Measurements from ENCODE around the gene JAZF1.

Gene JAZF1

DNA sequence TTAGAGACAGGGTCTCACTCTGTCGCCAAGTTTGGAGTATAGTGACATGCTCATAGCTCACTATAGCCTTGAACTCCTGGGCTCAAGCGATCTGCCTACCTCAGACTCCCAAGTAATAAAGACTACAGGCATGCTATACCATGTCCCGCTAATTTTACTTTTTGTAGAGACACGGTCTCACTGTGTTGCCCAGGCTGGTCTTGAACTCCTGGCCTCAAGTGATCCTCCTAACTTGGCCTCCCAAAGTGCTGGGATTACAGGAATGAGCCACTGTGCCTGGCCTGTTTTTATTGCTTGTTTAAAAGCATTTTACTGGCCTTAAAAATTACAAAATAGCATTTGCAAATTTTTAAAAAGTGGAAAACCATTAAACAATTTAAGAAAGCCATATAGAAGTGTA, 135.0 kb downstream of the JAZF1 start:
- TF ChIP-seq, protein P1, sequence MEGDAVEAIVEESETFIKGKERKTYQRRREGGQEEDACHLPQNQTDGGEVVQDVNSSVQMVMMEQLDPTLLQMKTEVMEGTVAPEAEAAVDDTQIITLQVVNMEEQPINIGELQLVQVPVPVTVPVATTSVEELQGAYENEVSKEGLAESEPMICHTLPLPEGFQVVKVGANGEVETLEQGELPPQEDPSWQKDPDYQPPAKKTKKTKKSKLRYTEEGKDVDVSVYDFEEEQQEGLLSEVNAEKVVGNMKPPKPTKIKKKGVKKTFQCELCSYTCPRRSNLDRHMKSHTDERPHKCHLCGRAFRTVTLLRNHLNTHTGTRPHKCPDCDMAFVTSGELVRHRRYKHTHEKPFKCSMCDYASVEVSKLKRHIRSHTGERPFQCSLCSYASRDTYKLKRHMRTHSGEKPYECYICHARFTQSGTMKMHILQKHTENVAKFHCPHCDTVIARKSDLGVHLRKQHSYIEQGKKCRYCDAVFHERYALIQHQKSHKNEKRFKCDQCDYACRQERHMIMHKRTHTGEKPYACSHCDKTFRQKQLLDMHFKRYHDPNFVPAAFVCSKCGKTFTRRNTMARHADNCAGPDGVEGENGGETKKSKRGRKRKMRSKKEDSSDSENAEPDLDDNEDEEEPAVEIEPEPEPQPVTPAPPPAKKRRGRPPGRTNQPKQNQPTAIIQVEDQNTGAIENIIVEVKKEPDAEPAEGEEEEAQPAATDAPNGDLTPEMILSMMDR (IDR thresholded peaks at IDR 0.05; ENCODE audit: low read depth, low read length): no peak
- H3K4me3 ChIP-seq (ENCODE audit: low read depth, low read length): no peak overlapping the region

DNA sequence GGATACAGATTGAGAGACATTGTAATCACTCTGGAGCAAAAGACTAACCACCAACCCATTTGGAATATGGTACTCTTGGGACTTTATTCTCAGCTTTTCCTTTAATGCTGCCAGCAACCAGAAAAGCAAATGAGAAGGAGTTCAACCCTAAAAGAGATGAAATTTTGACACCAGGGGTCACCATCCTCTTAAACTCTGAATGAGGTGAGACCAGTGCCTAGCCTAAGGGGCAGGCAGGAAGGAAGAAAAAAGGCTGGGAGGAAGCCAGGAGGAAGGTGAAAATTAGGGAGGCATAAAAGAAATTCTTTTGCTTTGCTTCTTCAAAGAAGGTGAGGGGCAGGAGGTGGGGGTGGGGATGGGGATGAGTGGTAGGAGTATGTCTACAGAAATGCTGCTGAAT, 135.8 kb downstream of the JAZF1 start:
- H3K4me3 ChIP-seq (ENCODE audit: low read depth, low read length): no peak overlapping the region
- TF ChIP-seq, protein P1 (IDR thresholded peaks at IDR 0.05; ENCODE audit: low read depth, low read length): no peak

DNA sequence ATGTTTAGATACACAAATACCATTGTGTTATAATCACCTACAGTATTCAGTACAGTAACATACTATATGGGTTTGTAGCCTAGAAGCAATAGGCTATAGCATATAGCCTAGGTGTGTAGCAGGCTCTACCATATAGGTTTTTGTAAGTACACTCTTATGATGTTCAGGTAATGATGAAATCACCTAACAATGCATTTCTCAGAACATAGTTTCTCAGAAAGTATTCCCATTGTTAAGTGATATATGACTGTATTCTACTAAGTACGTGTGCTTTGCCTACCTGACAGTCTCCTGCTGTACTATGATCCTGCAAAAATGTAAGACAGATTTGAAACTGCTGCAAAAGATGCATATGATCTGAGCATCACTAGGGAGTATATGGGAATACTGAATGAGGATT, 137.9 kb downstream of the JAZF1 start:
- TF ChIP-seq, protein P1 (IDR thresholded peaks at IDR 0.05; ENCODE audit: low read depth, low read length): no peak

DNA sequence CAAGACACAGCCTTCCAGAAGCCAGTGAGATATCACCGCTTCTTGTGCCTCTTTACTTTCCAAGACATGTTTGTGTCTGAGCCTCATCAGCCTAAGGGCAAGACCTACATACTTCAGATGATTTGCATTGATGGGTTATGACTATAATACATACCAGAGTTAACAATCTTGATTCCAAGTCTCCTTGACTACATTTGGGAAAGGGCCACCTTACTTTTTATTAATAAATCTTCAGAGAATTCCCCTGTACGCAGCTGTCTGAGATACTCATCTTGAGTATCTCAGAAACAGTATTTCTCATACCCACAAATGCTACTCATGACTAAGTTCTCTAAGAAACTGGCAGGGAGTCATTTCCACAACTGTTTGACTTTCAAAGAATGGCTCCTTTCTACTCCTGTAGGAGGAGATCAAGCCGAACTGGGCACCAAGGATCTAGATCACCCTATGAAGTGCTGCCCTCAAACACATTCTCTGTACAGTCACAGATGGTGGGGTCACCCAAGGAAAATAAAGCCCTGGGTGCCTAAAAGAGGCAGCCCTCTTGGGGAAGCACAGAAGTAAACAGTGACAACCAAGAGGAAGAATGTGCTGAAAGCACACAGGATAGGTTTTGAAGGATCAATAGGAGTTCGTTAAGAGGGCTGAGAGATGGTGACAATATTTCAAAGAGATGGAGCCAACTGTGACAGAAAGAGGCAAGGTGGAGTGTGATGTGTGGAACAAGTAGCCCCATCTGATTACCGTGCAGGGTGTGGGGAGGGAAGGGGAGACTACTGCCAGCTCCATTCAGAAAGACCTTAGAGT, 138.9 kb downstream of the JAZF1 start:
- TF ChIP-seq, protein P1 (IDR thresholded peaks at IDR 0.05; ENCODE audit: low read depth, low read length): no peak

More for the DNA sequence above, 137.9 kb downstream of the JAZF1 start:
- H3K4me3 ChIP-seq (ENCODE audit: low read depth, low read length): no peak overlapping the region

DNA sequence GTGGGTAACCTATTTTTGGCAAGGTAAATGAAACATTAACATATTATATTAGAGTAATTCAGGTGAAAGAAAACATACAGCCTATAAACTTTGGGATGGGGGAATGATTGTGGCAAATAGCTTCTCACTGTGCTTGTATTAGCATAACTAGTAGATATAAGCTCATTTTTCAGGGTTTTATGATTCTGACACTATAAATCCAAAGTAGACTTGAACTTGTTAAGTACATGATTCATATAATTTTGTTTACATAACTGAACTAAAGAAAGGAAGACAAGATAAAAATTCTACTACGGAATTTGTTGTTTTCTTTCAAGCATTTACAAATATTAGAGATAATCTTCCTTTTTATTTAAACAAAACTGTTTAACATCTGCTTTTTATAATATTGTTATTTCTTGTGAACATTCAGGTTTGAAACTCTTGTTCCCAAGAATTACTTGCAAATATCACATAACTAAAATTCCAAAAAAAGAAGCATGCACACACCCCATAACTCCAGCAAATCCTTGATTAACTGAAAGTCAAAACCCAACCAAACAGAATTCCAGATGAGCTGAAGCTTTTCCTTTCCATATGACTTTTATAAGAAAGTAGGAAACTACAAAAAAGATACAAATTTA, 142.3 kb downstream of the JAZF1 start:
- TF ChIP-seq, protein P1 (IDR thresholded peaks at IDR 0.05; ENCODE audit: low read depth, low read length): no peak
- no peak overlapping the region for H3K4me3 ChIP-seq (ENCODE audit: low read depth, low read length)

More for the DNA sequence above, 138.9 kb downstream of the JAZF1 start:
- H3K4me3 ChIP-seq (ENCODE audit: low read depth, low read length): no peak overlapping the region

DNA sequence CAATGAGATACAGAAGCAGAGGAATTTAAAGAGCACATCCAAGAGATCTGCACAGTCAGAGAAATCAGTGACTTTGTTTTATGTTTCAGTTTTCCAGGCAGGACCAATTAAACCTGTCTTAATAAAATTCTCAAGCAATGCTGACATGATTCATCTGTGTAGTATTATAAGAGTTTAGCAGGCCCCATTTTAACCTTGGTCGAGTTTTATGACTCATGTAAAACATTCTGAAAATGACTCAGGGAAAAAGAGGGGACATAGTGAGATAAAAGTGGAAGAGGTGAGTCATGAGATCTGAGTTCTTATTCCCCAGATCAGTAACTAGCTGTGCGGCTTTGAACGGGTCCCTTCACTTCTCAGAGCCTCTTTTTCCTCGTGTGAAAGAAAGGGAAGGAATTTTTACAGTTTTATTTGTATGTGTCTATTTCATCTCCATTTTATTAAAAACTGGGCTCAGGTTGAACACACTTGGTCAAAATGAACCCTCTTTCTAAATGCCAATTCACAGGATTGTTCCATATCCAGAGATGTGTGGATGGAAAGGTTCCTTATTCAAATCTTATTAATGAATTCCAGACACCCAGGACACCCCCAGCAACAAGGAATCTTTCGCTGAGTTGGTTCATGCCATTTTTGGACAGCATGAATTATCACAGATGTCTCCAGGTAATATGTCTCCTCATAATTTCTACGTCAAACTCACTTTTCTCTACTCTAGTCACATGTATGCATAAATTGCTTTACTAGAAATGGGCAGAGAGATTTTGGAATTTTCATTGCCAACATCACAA, 143.2 kb downstream of the JAZF1 start:
- TF ChIP-seq, protein P1 (IDR thresholded peaks at IDR 0.05; ENCODE audit: low read depth, low read length): no peak
- H3K4me3 ChIP-seq (ENCODE audit: low read depth, low read length): peak overlapping the region; percentile 26
